ENCODE measurements around the gene FLT1.

DNA sequence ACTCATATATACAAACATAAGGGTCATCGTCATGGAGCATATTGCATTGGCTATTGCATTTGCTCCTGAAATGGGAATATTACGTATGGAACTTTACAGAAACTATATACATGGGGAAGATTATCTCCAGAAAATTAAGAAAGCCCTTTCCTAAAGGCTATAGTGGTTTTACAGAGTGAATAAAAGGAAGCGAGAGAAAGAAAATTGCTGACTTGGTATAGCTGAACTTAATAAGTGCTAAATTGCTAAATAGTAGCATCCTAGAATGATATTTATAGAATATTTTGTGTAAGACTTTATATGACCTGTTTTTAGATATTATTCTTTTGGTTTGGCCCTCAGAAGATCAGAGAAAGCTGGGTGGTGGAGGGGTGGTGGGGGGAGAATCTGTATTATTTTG is 114.6 kb downstream of the FLT1 start:
- TF ChIP-seq SUZ12 (IDR thresholded peaks at IDR 0.05; ENCODE audit: extremely low read depth, insufficient read depth, insufficient read length) (no peak), YY1 (IDR thresholded peaks at IDR 0.05; ENCODE audit: insufficient read depth, insufficient read length) (no peak), ZNF274 (IDR thresholded peaks at IDR 0.05; ENCODE audit: low read depth, low read length) (no peak)

All from NT2/D1 (cell line).